K562 (cell line): Measurements from ENCODE around the gene INTS2. TPM values are rescaled to one million over a fixed set of nuclear protein-coding genes. Genes with fewer than 3 reads are reported as not detected.

Source experiments
- ATAC-seq: fragments of 200-7000 bp; cut with Tn5 transposase; 3 replicates; pipeline ENCODE4 v1.9.1; 2020; ENCODE audit warnings: moderate library complexity
- BruUV-seq: library from RNA; stranded (reverse); fragments of 400-500 nt; replicated peaks from 2 replicates; lab custom pipeline; 2021; lab: Mats Ljungman, UMichigan
- CTCF ChIA-PET: fragments of 300-600 bp; formaldehyde crosslinking; extraction: SDS; loops from one replicate; lab custom pipeline; 2021; ENCODE audit warnings: low intra/inter-chr PET ratio; lab: Yijun Ruan, JAX
- POLR2A ChIA-PET: fragments of 300-600, 350-650 bp; sonication (Branson Sonifier 250); formaldehyde crosslinking; extraction: SDS; loops from one replicate; lab custom pipeline; 2021; ENCODE audit warnings: antibody characterized with exemption, inconsistent platforms; lab: Yijun Ruan, JAX
- DNase-seq, 4 experiments: peaks; one replicate each; pipeline versions ENCODE4 v3.0.0 to v3.0.0-alpha.2; 2011 to 2018; ENCODE audit warnings: low spot score in 3 of 4, mixed read lengths in 3 of 4; ENCODE audit errors: extremely low read depth in 1 of 4
- FAIRE-seq: peaks from 2 replicates; lab custom pipeline; 2011; peaks lifted over from hg19 to GRCh38; lab: Jason Lieb, UNC
- H2AFZ ChIP-seq: 2 replicates; pipeline ENCODE4 v1.6.0; 2011; ENCODE audit warnings: low read depth, low read length, control low read depth, inconsistent platforms
- H3K27ac ChIP-seq: fragments of 200-600 bp; 3 replicates; pipeline ENCODE4 v1.8.0; 2011; ENCODE audit warnings: low read depth, mild to moderate bottlenecking, control low read depth, inconsistent platforms, low read length, moderate library complexity, mixed read lengths; ENCODE audit errors: extremely low read depth
- H3K27me3 ChIP-seq, 2 experiments: fragments of 300-600 bp in 1 of 2; 2 replicates in 1 of 2; 3 replicates in 1 of 2; pipeline versions ENCODE4 v1.6.0 to v1.8.0; 2011; ENCODE audit warnings: inconsistent platforms in 2 of 2, low read length in 2 of 2, mild to moderate bottlenecking in 1 of 2, mixed read lengths in 1 of 2, moderate library complexity in 1 of 2; ENCODE audit not compliant: control insufficient read depth in 2 of 2, insufficient read depth in 2 of 2
- H3K36me3 ChIP-seq: fragments of 300-600 bp; 3 replicates; pipeline ENCODE4 v1.8.0; 2011; ENCODE audit warnings: mild to moderate bottlenecking, low read length, inconsistent platforms; ENCODE audit not compliant: control insufficient read depth, insufficient read depth
- H3K4me1 ChIP-seq, 2 experiments: fragments of 200-600 bp in 1 of 2; replicated peaks in 1 of 2; 2 replicates in 1 of 2; 3 replicates in 1 of 2; pipeline versions ENCODE4 v1.5.1 to v1.8.0; 2011; ENCODE audit warnings: inconsistent platforms in 2 of 2, low read length in 2 of 2, mild to moderate bottlenecking in 1 of 2, mixed read lengths in 1 of 2, moderate library complexity in 1 of 2; ENCODE audit not compliant: control insufficient read depth in 2 of 2, insufficient read depth in 2 of 2
- H3K4me2 ChIP-seq: 2 replicates; pipeline ENCODE4 v1.6.1; 2011; ENCODE audit warnings: low read length, control low read depth, inconsistent platforms, mixed read lengths; ENCODE audit not compliant: insufficient read depth
- H3K4me3 ChIP-seq: fragments of 200-600 bp; sonication (generic), shearing (Covaris generic); 2 replicates; pipeline ENCODE4 v1.5.1; 2016; ENCODE audit warnings: control low read depth, inconsistent platforms
- H3K79me2 ChIP-seq: fragments of 200-600 bp; 3 replicates; pipeline ENCODE4 v1.8.0; 2011; ENCODE audit warnings: low read length, inconsistent platforms; ENCODE audit not compliant: control insufficient read depth, insufficient read depth
- H3K9ac ChIP-seq, 2 experiments: 2 replicates each; pipeline versions ENCODE4 v1.6.0 to v1.6.1; 2011; ENCODE audit warnings: low read depth in 2 of 2, low read length in 2 of 2, control low read depth in 1 of 2, inconsistent platforms in 1 of 2, mild to moderate bottlenecking in 1 of 2, mixed read lengths in 1 of 2; ENCODE audit not compliant: insufficient read depth in 1 of 2
- H3K9me1 ChIP-seq: one replicate; pipeline ENCODE4 v1.6.0; 2011; ENCODE audit warnings: inconsistent platforms, mild to moderate bottlenecking, low read length, moderate library complexity; ENCODE audit not compliant: control insufficient read depth, insufficient read depth
- H3K9me3 ChIP-seq: replicated peaks from 2 replicates; pipeline ENCODE4 v1.5.1; 2011; ENCODE audit warnings: low read depth, low read length, inconsistent platforms; ENCODE audit not compliant: control insufficient read depth, insufficient read depth
- H4K20me1 ChIP-seq: replicated peaks from 2 replicates; pipeline ENCODE4 v1.6.1; 2011; ENCODE audit warnings: low read length, inconsistent platforms, mixed read lengths; ENCODE audit not compliant: control insufficient read depth, insufficient read depth
- ASH1L ChIP-seq: fragments of 450-650 bp; IDR thresholded peaks from 2 replicates; pipeline ENCODE4 v1.6.1; 2018; ENCODE audit warnings: borderline replicate concordance, mild to moderate bottlenecking, low read depth; ENCODE audit not compliant: partially characterized antibody
- BCLAF1 ChIP-seq, 2 experiments: fragments of 450-650 bp in 1 of 2; IDR thresholded peaks; 2 replicates each; pipeline ENCODE4 v1.6.1; 2011 to 2017; ENCODE audit warnings: low read depth in 2 of 2, antibody characterized with exemption in 1 of 2, borderline replicate concordance in 1 of 2, low read length in 1 of 2, mild to moderate bottlenecking in 1 of 2, mixed read lengths in 1 of 2; ENCODE audit not compliant: control insufficient read depth in 1 of 2
- BRF2 ChIP-seq: IDR thresholded peaks from 3 replicates; pipeline ENCODE4 v1.6.1; 2011; ENCODE audit warnings: borderline replicate concordance, mild to moderate bottlenecking; ENCODE audit not compliant: insufficient read length, insufficient read depth
- HNRNPUL1 ChIP-seq: fragments of 200-400 bp; formaldehyde crosslinking; IDR thresholded peaks from 2 replicates; pipeline ENCODE4 v1.6.1; 2017; ENCODE audit warnings: low read length
- ZBTB11 ChIP-seq, 3 experiments: fragments of 200-800 bp in 1 of 3; fragments of 250-450 bp in 1 of 3; fragments of 450-650 bp in 1 of 3; sonication (Bioruptor Pico) in 1 of 3; sonication (Bioruptor generic) in 1 of 3; formaldehyde crosslinking in 1 of 3; IDR thresholded peaks; 2 replicates each; pipeline versions ENCODE4 v1.6.1 to v1.8.0; 2016 to 2022; ENCODE audit warnings: mild to moderate bottlenecking in 2 of 3, missing genetic modification characterization in 2 of 3, missing compliant biosample characterization in 1 of 3, moderate library complexity in 1 of 3
- ZBTB33 ChIP-seq: sonication (generic); formaldehyde crosslinking; IDR thresholded peaks from 2 replicates; pipeline ENCODE4 v1.8.1; 2023; ENCODE audit warnings: mild to moderate bottlenecking, missing genetic modification reagents
- ZNF561 ChIP-seq: fragments of 450-650 bp; formaldehyde crosslinking; conservative IDR thresholded peaks from 2 replicates; pipeline ENCODE4 v1.4.0; 2020; ENCODE audit warnings: mild to moderate bottlenecking, moderate library complexity
- in situ Hi-C: fragments of 300-500 bp; cut with MboI; formaldehyde crosslinking; loops from 4 replicates; pipeline ENCODE4 v1.15.0; 2018; ENCODE audit warnings: inconsistent platforms, mixed read lengths
- intact Hi-C: fragments of 100-400 bp; cut with micrococcal nuclease; formaldehyde crosslinking; loops from 2 replicates; pipeline ENCODE4 v1.14.2; 2022
- polyA plus RNA-seq, 8 experiments: library from polyadenylated mRNA; depleted of rRNA in 4 of 8; stranded (reverse) in 5 of 8; unstranded in 3 of 8; fragments of >200 nt; fragmentation: Nextera tagmentation in 2 of 8; fragmentation: Illumina TruSeq in 1 of 8; extraction: Ambion mirVana in 2 of 8; extraction: Trizol in 1 of 8; gene quantifications; 2 replicates each; pipeline versions ENCODE4 v1.2.1 to v1.2.3, GENCODE V29; 2011 to 2014; ENCODE audit warnings: inconsistent platforms in 1 of 8, missing spikeins in 1 of 8
- total RNA-seq, 7 experiments: library from RNA; depleted of rRNA in 6 of 7; stranded (reverse); fragments of >200 nt in 6 of 7; fragmentation: Illumina TruSeq in 2 of 7; extraction: Trizol in 2 of 7; gene quantifications; 2 replicates each; pipeline versions ENCODE4 v1.2.1 to v1.2.3, GENCODE V29; 2011 to 2021; ENCODE audit warnings: low replicate concordance in 1 of 7

INTS2 gene
- total and polyA plus RNA-seq, 9 of the 15 experiments (the other 6 are each of a cell fraction or from before 2014, with no cell fraction given), result 4.8 to 24.7 (median 12.8) TPM

- H3K27me3 ChIP-seq, result no peaks in the 10 kb centered on the region
- H3K9me1 ChIP-seq, result no peaks in the 10 kb centered on the region
- H3K79me2 ChIP-seq, result 0 out of 3 replicates have a peak, but pooled peaks cover 2% of the 10 kb centered on the region
- in situ Hi-C loops, result loop anchor here (10.0 kb wide), 1 partner anchor 425 kb away; no protein-coding TSS in a partner anchor
- POLR2A ChIA-PET, result interaction anchor here (1.1 to 2.9 kb wide), 2 partner anchors 14 to 204 kb away, joined by 3 to 10 read pairs; partner anchors contain the start of gene BRIP1
- no peaks in the 10 kb centered on the region for H4K20me1 ChIP-seq
- FAIRE-seq (no peak), DNase-seq (no peak)
- peaks cover 57% of the 10 kb centered on the region for H3K36me3 ChIP-seq
- CTCF ChIA-PET, result interaction anchor here (0.7 kb wide), 1 partner anchor 12 kb away, joined by 3 read pairs; no protein-coding TSS in a partner anchor
- BruUV-seq, result no TSS peak
- no peak overlapping the region for H3K4me2 ChIP-seq
- H3K27ac ChIP-seq, result no peak overlapping the region
- no peaks in the 10 kb centered on the region for H3K9me3 ChIP-seq
- TF ChIP-seq HNRNPUL1 (no peak), ASH1L (no peak), ZBTB11 (CRISPR knock-in tag; IDR thresholded peaks at IDR 0.05) (peak in 1 of 3 experiments; percentile 83; a peak in 2 of 6 replicates), ZNF561 (no peak), ZBTB33 (CRISPR knock-in tag) (no peak), BRF2 (no peak), BCLAF1 (IDR thresholded peaks at IDR 0.05; ENCODE audit: borderline replicate concordance in 1 of 2, control insufficient read depth in 1 of 2, low read depth in 2 of 2, low read length in 1 of 2) (0 out of 4 replicates have a peak, but pooled peaks of 1 of the 2 experiments have one; percentile 20)
- TF ChIP-seq, all 486 proteins: peak for 2
- no peaks in the 10 kb centered on the region for H3K4me1 ChIP-seq
- ATAC-seq, result no peak
- H2AFZ ChIP-seq, result no peak overlapping the region
- H3K9ac ChIP-seq, result no peak overlapping the region
- no peak overlapping the region for H3K4me3 ChIP-seq
- intact Hi-C loops, result no loop called here
These were observed 78.1 kb downstream of the INTS2 start for GRCh38 chr17:61849674-61850073.
